ENCODE data around the gene C10orf62.

DNA sequence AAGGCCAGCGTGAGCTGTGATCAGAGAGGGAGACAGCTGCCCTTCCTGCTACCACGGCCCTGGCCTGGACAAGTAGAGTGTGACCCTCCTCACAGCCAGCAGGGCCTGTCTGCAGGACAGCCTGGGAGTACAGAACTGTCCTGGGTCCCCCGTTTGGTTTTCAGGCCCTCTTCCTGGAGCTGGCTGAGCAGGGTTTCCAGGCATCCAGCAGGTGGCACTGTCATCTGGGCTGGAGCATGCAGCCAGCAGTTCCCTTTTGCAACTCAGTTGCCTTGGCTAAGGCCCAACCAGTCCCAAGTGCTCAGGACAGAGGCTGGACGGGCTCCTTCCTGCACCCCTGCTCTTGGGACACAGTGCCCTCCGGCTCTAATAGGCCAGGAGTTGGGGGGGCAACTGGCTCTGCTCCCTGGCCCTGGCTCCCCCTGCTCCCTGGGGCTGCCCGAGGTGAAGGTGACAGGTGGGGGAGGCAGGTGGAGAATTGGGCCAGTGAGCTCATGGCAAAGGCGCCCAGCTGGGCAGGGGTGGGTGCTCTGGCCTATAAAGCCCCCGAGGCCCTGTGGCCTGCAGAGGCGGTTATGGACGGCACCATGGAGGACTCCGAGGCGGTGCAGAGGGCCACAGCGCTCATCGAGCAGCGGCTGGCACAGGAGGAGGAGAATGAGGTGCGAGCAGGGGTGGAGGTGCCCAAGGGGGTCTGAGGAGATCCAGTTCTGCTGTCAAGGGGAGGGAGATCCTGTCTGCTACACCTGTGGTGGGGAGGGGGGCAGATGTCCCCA lies 17.1 kb upstream of the C10orf62 start, which contains the start of gene ANKRD2:
- TF ChIP-seq, protein P1, sequence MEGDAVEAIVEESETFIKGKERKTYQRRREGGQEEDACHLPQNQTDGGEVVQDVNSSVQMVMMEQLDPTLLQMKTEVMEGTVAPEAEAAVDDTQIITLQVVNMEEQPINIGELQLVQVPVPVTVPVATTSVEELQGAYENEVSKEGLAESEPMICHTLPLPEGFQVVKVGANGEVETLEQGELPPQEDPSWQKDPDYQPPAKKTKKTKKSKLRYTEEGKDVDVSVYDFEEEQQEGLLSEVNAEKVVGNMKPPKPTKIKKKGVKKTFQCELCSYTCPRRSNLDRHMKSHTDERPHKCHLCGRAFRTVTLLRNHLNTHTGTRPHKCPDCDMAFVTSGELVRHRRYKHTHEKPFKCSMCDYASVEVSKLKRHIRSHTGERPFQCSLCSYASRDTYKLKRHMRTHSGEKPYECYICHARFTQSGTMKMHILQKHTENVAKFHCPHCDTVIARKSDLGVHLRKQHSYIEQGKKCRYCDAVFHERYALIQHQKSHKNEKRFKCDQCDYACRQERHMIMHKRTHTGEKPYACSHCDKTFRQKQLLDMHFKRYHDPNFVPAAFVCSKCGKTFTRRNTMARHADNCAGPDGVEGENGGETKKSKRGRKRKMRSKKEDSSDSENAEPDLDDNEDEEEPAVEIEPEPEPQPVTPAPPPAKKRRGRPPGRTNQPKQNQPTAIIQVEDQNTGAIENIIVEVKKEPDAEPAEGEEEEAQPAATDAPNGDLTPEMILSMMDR (IDR thresholded peaks at IDR 0.05) = peak in 2 of 3 experiments; percentile 87 to 90
- TF ChIP-seq POLR2A (IDR thresholded peaks at IDR 0.05; ENCODE audit: low read depth) (no peak), POLR2AphosphoS5 (IDR thresholded peaks at IDR 0.05) (peak; percentile 51 to 63), EP300 (IDR thresholded peaks at IDR 0.05) (no peak)
